NAMALWA (cell line): ENCODE results near the gene LDLRAD4.

ENCODE experiments used
- DNase-seq: peaks from one replicate; pipeline ENCODE4 v3.0.0-alpha.2; 2015; ENCODE audit warnings: low spot score

Gene LDLRAD4

GRCh38 chr18:13433125-13433524 lies 214.6 kb downstream of the LDLRAD4 start:
- no peak for DNase-seq

GRCh38 chr18:13433685-13434084 lies 215.1 kb downstream of the LDLRAD4 start:
- no peak for DNase-seq

GRCh38 chr18:13434854-13435253 lies 216.3 kb downstream of the LDLRAD4 start:
- DNase-seq: no peak

GRCh38 chr18:13435586-13436333 lies 217.2 kb downstream of the LDLRAD4 start:
- DNase-seq: no peak

GRCh38 chr18:13436576-13436975 lies 218.0 kb downstream of the LDLRAD4 start:
- no peak for DNase-seq

- no peak for DNase-seq
Observed at GRCh38 chr18:13437034-13437433, 218.5 kb downstream of the LDLRAD4 start.

- DNase-seq: no peak
Observed at GRCh38 chr18:13437796-13438506, 219.4 kb downstream of the LDLRAD4 start.

GRCh38 chr18:13438507-13439056 lies 220.0 kb downstream of the LDLRAD4 start:
- DNase-seq: no peak

GRCh38 chr18:13439461-13439860 lies 220.9 kb downstream of the LDLRAD4 start:
- DNase-seq: no peak

- no peak for DNase-seq
Observed at GRCh38 chr18:13440277-13441248, 222.0 kb downstream of the LDLRAD4 start.

- no peak for DNase-seq
Observed at GRCh38 chr18:13441736-13442135, 223.2 kb downstream of the LDLRAD4 start.

- no peak for DNase-seq
Observed at GRCh38 chr18:13442451-13442850, 223.9 kb downstream of the LDLRAD4 start.

GRCh38 chr18:13443552-13443951 lies 225.0 kb downstream of the LDLRAD4 start:
- no peak for DNase-seq

- DNase-seq: no peak
Observed at GRCh38 chr18:13444430-13445240, 226.1 kb downstream of the LDLRAD4 start.

GRCh38 chr18:13445241-13445897 lies 226.8 kb downstream of the LDLRAD4 start:
- no peak for DNase-seq

GRCh38 chr18:13446024-13446423 lies 227.5 kb downstream of the LDLRAD4 start:
- DNase-seq: no peak

- no peak for DNase-seq
Observed at GRCh38 chr18:13446610-13447461, 228.3 kb downstream of the LDLRAD4 start.

GRCh38 chr18:13447621-13448334 lies 229.2 kb downstream of the LDLRAD4 start:
- no peak for DNase-seq

GRCh38 chr18:13448335-13448795 lies 229.8 kb downstream of the LDLRAD4 start:
- DNase-seq: no peak
